Large intestine (tissue), 3 donors: ENCODE data around the gene DGKQ. TPM values are rescaled to one million over a fixed set of nuclear protein-coding genes. Genes with fewer than 3 reads are reported as not detected.

Source experiments
- DNase-seq, 2 donors: peaks; one replicate each; pipeline versions ENCODE4 v3.0.0 to v3.0.0-alpha.2; 2013
- H3K27ac ChIP-seq: one replicate; pipeline ENCODE4 v1.5.1; 2013; ENCODE audit warnings: low read length
- H3K27me3 ChIP-seq: 2 replicates; pipeline ENCODE4 v1.6.1; 2013; ENCODE audit warnings: low read length; ENCODE audit not compliant: control insufficient read depth, insufficient read depth
- H3K36me3 ChIP-seq: 2 replicates; pipeline ENCODE4 v1.6.1; 2013; ENCODE audit warnings: low read length; ENCODE audit not compliant: control insufficient read depth, insufficient read depth
- H3K4me1 ChIP-seq: one replicate; pipeline ENCODE4 v1.6.1; 2013; ENCODE audit warnings: low read length; ENCODE audit not compliant: control insufficient read depth, insufficient read depth
- H3K4me3 ChIP-seq: one replicate; pipeline ENCODE4 v1.5.1; 2013; ENCODE audit warnings: low read length
- H3K9me3 ChIP-seq: one replicate; pipeline ENCODE4 v1.6.1; 2013; ENCODE audit warnings: mild to moderate bottlenecking, low read depth, low read length, moderate library complexity; ENCODE audit not compliant: control insufficient read depth
- WGBS: methylation state at CpG from one replicate; pipeline ENCODE4 v1.1.5; 2013; ENCODE audit warnings: low lambda C conversion rate; ENCODE audit not compliant: insufficient coverage; 5-methylcytosine and 5-hydroxymethylcytosine counted together
- polyA plus RNA-seq: library from polyadenylated mRNA; unstranded; fragments of 120-200 nt; gene quantifications from one replicate; pipeline ENCODE4 v1.2.1, GENCODE V29; 2013

Gene DGKQ
- polyA plus RNA-seq, 1 donor: 15.3 TPM

DNA sequence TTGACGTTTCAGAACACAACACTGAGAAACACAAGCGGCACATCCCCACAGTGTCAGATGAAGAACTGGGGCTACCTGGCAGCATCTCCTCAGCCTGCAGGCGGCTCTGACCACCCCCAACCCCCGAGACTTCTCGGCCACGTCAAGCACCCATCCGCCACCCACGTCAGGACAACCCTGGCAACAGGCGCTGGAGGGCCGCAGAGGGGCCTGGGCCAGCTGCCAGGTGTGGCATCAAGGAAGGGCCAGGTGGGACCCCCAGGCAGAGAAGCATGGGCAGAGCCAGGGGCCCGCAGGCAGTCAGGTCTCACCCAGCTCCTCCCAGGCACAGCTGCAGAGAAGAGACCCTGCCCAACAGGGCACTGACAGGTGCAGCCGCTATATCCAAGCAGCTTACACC, 63.5 kb downstream of the DGKQ start:
- no peaks in the 10 kb centered on the region for H3K4me1 ChIP-seq
- no peak overlapping the region for H3K27ac ChIP-seq
- H3K27me3 ChIP-seq: no peaks in the 10 kb centered on the region
- DNase-seq: no peak
- no peak overlapping the region for H3K4me3 ChIP-seq
- peaks cover 47% of the 10 kb centered on the region for H3K36me3 ChIP-seq
- peaks cover 8% of the 10 kb centered on the region for H3K9me3 ChIP-seq
- WGBS: no CpG with 5 or more reads among the region's 12 CpGs

DNA sequence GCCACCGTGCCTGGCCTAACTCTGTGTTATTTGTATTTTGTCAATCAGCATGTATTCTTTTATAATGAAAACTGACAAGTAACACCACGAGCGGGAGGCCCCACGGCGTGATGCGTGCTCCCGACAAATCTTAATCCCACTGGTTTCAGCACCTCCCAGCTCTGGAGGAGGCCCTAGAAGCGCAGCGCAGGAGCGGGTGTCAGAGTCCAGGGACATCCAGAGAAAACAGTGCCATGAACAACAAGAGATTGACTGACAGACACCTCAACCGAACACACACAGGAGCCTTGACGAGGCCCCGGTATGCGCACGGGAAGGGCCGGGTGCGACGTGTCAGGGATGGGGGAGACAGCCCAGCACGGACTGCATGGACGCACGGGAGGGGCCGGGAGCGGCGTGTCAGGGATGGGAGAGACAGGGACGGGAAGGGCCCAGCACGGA, 64.2 kb downstream of the DGKQ start:
- no peak overlapping the region for H3K4me3 ChIP-seq
- no peak overlapping the region for H3K27ac ChIP-seq
- no peaks in the 10 kb centered on the region for H3K4me1 ChIP-seq
- peaks cover 8% of the 10 kb centered on the region for H3K9me3 ChIP-seq
- no peaks in the 10 kb centered on the region for H3K27me3 ChIP-seq
- DNase-seq: no peak
- H3K36me3 ChIP-seq: peaks cover 47% of the 10 kb centered on the region
- WGBS: 100% methylated on average over 3 of the region's 26 CpGs

Other genes starting within 250 kb of the DGKQ start
- gene CPLX1, start 147.4 kb downstream of the DGKQ start, polyA plus RNA-seq: 2.8 TPM
- 96.1 TPM for gene GAK, start 41.3 kb downstream of the DGKQ start, polyA plus RNA-seq
- 28.4 TPM for gene TMEM175, start 41.1 kb downstream of the DGKQ start, polyA plus RNA-seq
- 21.1 TPM for gene IDUA, start 13.5 kb upstream of the DGKQ start, polyA plus RNA-seq
- gene SLC26A1, start 19.8 kb upstream of the DGKQ start, polyA plus RNA-seq: 10.1 TPM
- 12.6 TPM for gene FGFRL1, start 38.1 kb upstream of the DGKQ start, polyA plus RNA-seq
- gene RNF212, start 140.0 kb upstream of the DGKQ start, polyA plus RNA-seq: 1.8 TPM
- 54.6 TPM for gene SPON2, start 199.0 kb upstream of the DGKQ start, polyA plus RNA-seq